Measurements from ENCODE around the gene LAIR2. TPM values are rescaled to one million over a fixed set of nuclear protein-coding genes. Genes with fewer than 3 reads are reported as not detected.

Gene LAIR2
- total and polyA plus RNA-seq, 10 of the 15 experiments (the other 5 are each of a cell fraction or from before 2014, with no cell fraction given) = not detected

GRCh38 chr19:54515156-54515555 lies 12.5 kb downstream of the LAIR2 start:
- SMC1A ChIA-PET (ENCODE audit: uncharacterized antibody, unreplicated experiment) = interaction anchor here (1.6 kb wide), 1 partner anchor 159 kb away, joined by 4 read pairs; no protein-coding TSS in a partner anchor
- peaks cover 16% of the 10 kb centered on the region for H3K4me1 ChIP-seq (ENCODE audit: control insufficient read depth, insufficient read depth, low read length)
- H3K27ac ChIP-seq (ENCODE audit: control insufficient read depth, insufficient read depth) = no peak overlapping the region
- no peak for ATAC-seq
- H4K20me1 ChIP-seq (ENCODE audit: control insufficient read depth, insufficient read depth) = no peaks in the 10 kb centered on the region
- CTCF ChIA-PET = no interaction called here
- H3K4me3 ChIP-seq = no peak overlapping the region
- no peak overlapping the region for H2AFZ ChIP-seq (ENCODE audit: control insufficient read depth, low read depth, low read length)
- 2% methylated on average over 3 of the region's 3 CpGs for WGBS (ENCODE audit: insufficient coverage, insufficient replicate concordance, low lambda C conversion rate, missing lambda C conversion rate)
- POLR2A ChIA-PET = no interaction called here
- no peak overlapping the region for H3K4me2 ChIP-seq (ENCODE audit: control insufficient read depth, insufficient read depth)
- no peak overlapping the region for H3K9ac ChIP-seq (ENCODE audit: control insufficient read depth, insufficient read depth, low read length)
- BruUV-seq (replicated peaks) = no TSS peak
- FAIRE-seq = no peak
- RAD21 ChIA-PET (ENCODE audit: unreplicated experiment) = no interaction called here
- H3K27me3 ChIP-seq (replicated peaks in 1 of 2; ENCODE audit: control insufficient read depth in 2 of 2, insufficient read depth in 2 of 2, low read length in 1 of 2) = peaks cover 0 to 1% of the 10 kb centered on the region in 2 experiments; a peak in 1 of 4 replicates
- H3K9me3 ChIP-seq (replicated peaks; ENCODE audit: control insufficient read depth, insufficient read depth, low read length) = no peaks in the 10 kb centered on the region
- TF ChIP-seq ZNF217 (IDR thresholded peaks at IDR 0.05) (no peak), POLR2A (IDR thresholded peaks at IDR 0.05; ENCODE audit: low read depth, low read length) (no peak), ZZZ3 (IDR thresholded peaks at IDR 0.05; ENCODE audit: control insufficient read depth, insufficient read length, low read depth) (no peak), ESRRA (IDR thresholded peaks at IDR 0.05; ENCODE audit: low read length) (no peak), ZBTB33 (IDR thresholded peaks at IDR 0.05) (no peak), IKZF2 (IDR thresholded peaks at IDR 0.05) (no peak), CEBPB (IDR thresholded peaks at IDR 0.05; ENCODE audit: borderline replicate concordance in 1 of 2, low read depth in 2 of 2, low read length in 2 of 2) (no peak), KAT2A (conservative IDR thresholded peaks at IDR 0.05; ENCODE audit: control insufficient read depth, low read depth, low read length) (no peak), RELA (IDR thresholded peaks at IDR 0.05; ENCODE audit: borderline replicate concordance, partially characterized antibody) (no peak), RAD21 (IDR thresholded peaks at IDR 0.05; ENCODE audit: insufficient read depth, low read depth, low read length) (no peak), SREBF2 (IDR thresholded peaks at IDR 0.05; ENCODE audit: low read length) (no peak), JUND (IDR thresholded peaks at IDR 0.05; ENCODE audit: low read depth, low read length) (no peak), ATF7 (IDR thresholded peaks at IDR 0.05; ENCODE audit: low read depth) (no peak), YY1 (IDR thresholded peaks at IDR 0.05; ENCODE audit: low read depth, low read length) (no peak), RCOR1 (conservative IDR thresholded peaks at IDR 0.05; ENCODE audit: low read depth, low read length) (no peak), MYB (IDR thresholded peaks at IDR 0.05; ENCODE audit: borderline replicate concordance, low read depth, low read length) (no peak), TCF7 (IDR thresholded peaks at IDR 0.05; ENCODE audit: borderline replicate concordance) (no peak), ETV6 (conservative IDR thresholded peaks at IDR 0.05 in 1 of 2, IDR thresholded peaks at IDR 0.05 in 1 of 2; ENCODE audit: borderline replicate concordance in 1 of 2, low read depth in 1 of 2) (no peak), CBFB (IDR thresholded peaks at IDR 0.05; ENCODE audit: low read depth) (no peak), SPI1 (IDR thresholded peaks at IDR 0.05; ENCODE audit: borderline replicate concordance, insufficient read depth, low read depth, low read length) (no peak)
- in situ Hi-C loops (cut with MboI) (no loop called here), intact Hi-C loops (cut with micrococcal nuclease; ENCODE audit: unreplicated experiment) (loop anchor here (5.0 kb wide), 2 partner anchors 33 to 37 kb away; no protein-coding TSS in a partner anchor)
- H3K79me2 ChIP-seq (ENCODE audit: control insufficient read depth, insufficient read depth, low read length) = no peaks in the 10 kb centered on the region
- no peak for DNase-seq (ENCODE audit: low read depth, low spot score)
- no peaks in the 10 kb centered on the region for H3K36me3 ChIP-seq (ENCODE audit: control insufficient read depth in 2 of 2, insufficient read depth in 2 of 2, low read length in 1 of 2)
